ENCODE data around the gene GAPT.

The GAPT gene

GRCh38 chr5:58462154-58462553 is 29.1 kb upstream of the GAPT start:
- no peak for DNase-seq

- DNase-seq: peak; percentile 10 to 62
These were observed 28.5 kb upstream of the GAPT start for GRCh38 chr5:58462623-58463230.

- no peak for DNase-seq
These were observed 24.3 kb upstream of the GAPT start for GRCh38 chr5:58466939-58467338.

GRCh38 chr5:58469896-58470295 is 21.3 kb upstream of the GAPT start:
- DNase-seq: no peak

GRCh38 chr5:58475404-58475803 is 15.8 kb upstream of the GAPT start:
- no peak for DNase-seq

- DNase-seq: peak in 1 of 2 experiments; percentile 11
These were observed 13.4 kb upstream of the GAPT start for GRCh38 chr5:58477760-58478376.

- no peak for DNase-seq
These were observed 10.1 kb upstream of the GAPT start for GRCh38 chr5:58481066-58481676.

- DNase-seq: no peak
These were observed 9.4 kb upstream of the GAPT start for GRCh38 chr5:58481828-58482227.

- DNase-seq: no peak
These were observed 8.7 kb upstream of the GAPT start for GRCh38 chr5:58482536-58482935.

GRCh38 chr5:58484505-58484904 is 6.7 kb upstream of the GAPT start:
- no peak for DNase-seq

- DNase-seq: no peak
These were observed 4.9 kb upstream of the GAPT start for GRCh38 chr5:58486290-58486689.

- DNase-seq: no peak
These were observed 709 bp upstream of the GAPT start for GRCh38 chr5:58490402-58491050.

GRCh38 chr5:58493141-58493540 is 1.9 kb downstream of the GAPT start:
- DNase-seq: no peak

- DNase-seq: no peak
These were observed 5.3 kb downstream of the GAPT start for GRCh38 chr5:58496488-58496887.

- no peak for DNase-seq
These were observed 6.2 kb downstream of the GAPT start for GRCh38 chr5:58497386-58497785.

- no peak for DNase-seq
These were observed 6.7 kb downstream of the GAPT start for GRCh38 chr5:58497921-58498320.

- DNase-seq: peak; percentile 3 to 32
These were observed 7.2 kb downstream of the GAPT start for GRCh38 chr5:58498340-58498942.

GRCh38 chr5:58499231-58499630 is 8.0 kb downstream of the GAPT start:
- DNase-seq: no peak

- DNase-seq: no peak
These were observed 8.7 kb downstream of the GAPT start for GRCh38 chr5:58499941-58500340.

GRCh38 chr5:58501778-58502417 is 10.7 kb downstream of the GAPT start:
- peak in 1 of 2 experiments; percentile 27 for DNase-seq

- peak; percentile 13 to 44 for DNase-seq
These were observed 12.3 kb downstream of the GAPT start for GRCh38 chr5:58503390-58504046.

GRCh38 chr5:58504766-58505165 is 13.5 kb downstream of the GAPT start:
- DNase-seq: no peak

GRCh38 chr5:58505502-58505901 is 14.3 kb downstream of the GAPT start:
- no peak for DNase-seq

Measured in NCI-H524 (cell line).